ENCODE results near the gene TMEM59.

The TMEM59 gene

GRCh38 chr1:54014009-54014629 lies 38.9 kb downstream of the TMEM59 start:
- no peak for DNase-seq

DNA sequence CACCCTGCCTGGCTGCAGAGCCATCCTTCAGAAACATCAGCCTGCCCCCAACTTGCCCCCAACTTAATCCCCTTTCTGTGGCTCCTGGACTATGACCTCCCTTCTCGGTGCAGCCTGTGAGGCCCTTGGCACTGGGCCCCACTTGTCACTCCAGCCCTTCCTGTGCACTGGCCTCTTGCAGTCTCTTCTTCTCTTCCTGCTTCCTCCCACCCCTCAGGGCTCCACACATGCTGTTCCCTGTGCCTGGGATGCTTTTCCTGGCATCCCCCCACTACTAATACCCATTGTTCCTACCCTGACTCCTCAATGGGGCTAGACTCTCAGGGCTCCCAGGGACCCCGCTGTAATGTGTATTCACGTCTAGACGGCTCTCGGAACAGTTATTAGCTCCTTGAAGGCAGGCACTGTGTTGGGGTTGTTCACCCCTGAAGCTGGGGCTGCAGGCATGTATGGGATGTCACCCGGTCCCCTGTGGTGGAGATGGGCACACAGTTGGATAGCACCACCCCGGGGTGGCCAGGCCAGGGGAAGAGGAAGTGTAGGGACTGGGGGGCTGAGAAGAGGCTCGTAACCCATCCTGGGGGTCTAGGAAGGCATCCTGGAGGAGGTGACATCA lies 39.5 kb downstream of the TMEM59 start:
- Histone ChIP-seq H2BK5ac (ENCODE audit: low read length) (no peak overlapping the region), H4K5ac (ENCODE audit: low read length) (no peak overlapping the region), H3K4me1 (ENCODE audit: control insufficient read depth, low read depth, low read length) (peaks cover 2% of the 10 kb centered on the region), H3K23ac (ENCODE audit: low read length) (no peak overlapping the region), H3K18ac (ENCODE audit: low read length) (no peak overlapping the region), H3K79me2 (ENCODE audit: control insufficient read depth, insufficient read depth, low read length) (no peaks in the 10 kb centered on the region), H3K56ac (ENCODE audit: low read length) (no peak overlapping the region), H3K27ac (ENCODE audit: low read depth, low read length) (no peak overlapping the region), H3K4me3 (ENCODE audit: low read length) (no peak overlapping the region), H3K27me3 (ENCODE audit: insufficient read depth, low read length, poor library complexity) (no peaks in the 10 kb centered on the region), H3K79me1 (ENCODE audit: low read length) (no peaks in the 10 kb centered on the region), H2BK120ac (ENCODE audit: low read depth, low read length) (no peak overlapping the region), H3K4ac (ENCODE audit: low read depth, low read length) (no peak overlapping the region), H2AK5ac (ENCODE audit: low read length) (no peak overlapping the region), H2BK15ac (replicated peaks; ENCODE audit: low read depth) (no peak overlapping the region), H3K9ac (ENCODE audit: low read length) (no peak overlapping the region), H3K4me2 (ENCODE audit: low read length) (no peak overlapping the region), H3K36me3 (ENCODE audit: control insufficient read depth, insufficient read depth, low read length) (no peaks in the 10 kb centered on the region), H4K8ac (ENCODE audit: low read depth, low read length) (no peak overlapping the region)
- no peak for DNase-seq
- no CpG with 5 or more reads among the region's 8 CpGs for WGBS (ENCODE audit: extremely low coverage, insufficient coverage, low lambda C conversion rate)

More at GRCh38 chr1:54014009-54014629, 38.9 kb downstream of the TMEM59 start:
- no peak overlapping the region for H2BK120ac ChIP-seq (ENCODE audit: low read depth, low read length)
- H3K27me3 ChIP-seq (ENCODE audit: insufficient read depth, low read length, poor library complexity) = no peaks in the 10 kb centered on the region
- H3K4me1 ChIP-seq (ENCODE audit: control insufficient read depth, low read depth, low read length) = peaks cover 2% of the 10 kb centered on the region
- no peak overlapping the region for H2AK5ac ChIP-seq (ENCODE audit: low read length)
- no peak overlapping the region for H4K5ac ChIP-seq (ENCODE audit: low read length)
- WGBS (ENCODE audit: extremely low coverage, insufficient coverage, low lambda C conversion rate) = no CpG with 5 or more reads among the region's 17 CpGs
- H4K8ac ChIP-seq (ENCODE audit: low read depth, low read length) = no peak overlapping the region
- H3K79me1 ChIP-seq (ENCODE audit: low read length) = no peaks in the 10 kb centered on the region
- H3K9ac ChIP-seq (ENCODE audit: low read length) = no peak overlapping the region
- H3K18ac ChIP-seq (ENCODE audit: low read length) = no peak overlapping the region
- no peak overlapping the region for H3K4me3 ChIP-seq (ENCODE audit: low read length)
- H3K36me3 ChIP-seq (ENCODE audit: control insufficient read depth, insufficient read depth, low read length) = no peaks in the 10 kb centered on the region
- no peak overlapping the region for H3K23ac ChIP-seq (ENCODE audit: low read length)
- no peak overlapping the region for H2BK15ac ChIP-seq (replicated peaks; ENCODE audit: low read depth)
- no peak overlapping the region for H3K27ac ChIP-seq (ENCODE audit: low read depth, low read length)
- H3K56ac ChIP-seq (ENCODE audit: low read length) = no peak overlapping the region
- H3K4ac ChIP-seq (ENCODE audit: low read depth, low read length) = no peak overlapping the region
- no peak overlapping the region for H3K4me2 ChIP-seq (ENCODE audit: low read length)
- H2BK5ac ChIP-seq (ENCODE audit: low read length) = no peak overlapping the region
- no peaks in the 10 kb centered on the region for H3K79me2 ChIP-seq (ENCODE audit: control insufficient read depth, insufficient read depth, low read length)

GRCh38 chr1:54012863-54013262 lies 40.1 kb downstream of the TMEM59 start:
- Histone ChIP-seq H2BK5ac (ENCODE audit: low read length) (no peak overlapping the region), H2BK15ac (replicated peaks; ENCODE audit: low read depth) (no peak overlapping the region), H3K18ac (ENCODE audit: low read length) (no peak overlapping the region), H3K4ac (ENCODE audit: low read depth, low read length) (no peak overlapping the region), H3K79me1 (ENCODE audit: low read length) (no peaks in the 10 kb centered on the region), H2BK120ac (ENCODE audit: low read depth, low read length) (no peak overlapping the region), H4K5ac (ENCODE audit: low read length) (no peak overlapping the region), H3K4me3 (ENCODE audit: low read length) (no peak overlapping the region), H3K23ac (ENCODE audit: low read length) (no peak overlapping the region), H3K4me2 (ENCODE audit: low read length) (no peak overlapping the region), H3K36me3 (ENCODE audit: control insufficient read depth, insufficient read depth, low read length) (no peaks in the 10 kb centered on the region), H3K9ac (ENCODE audit: low read length) (no peak overlapping the region), H3K79me2 (ENCODE audit: control insufficient read depth, insufficient read depth, low read length) (no peaks in the 10 kb centered on the region), H3K4me1 (ENCODE audit: control insufficient read depth, low read depth, low read length) (peaks cover 2% of the 10 kb centered on the region), H4K8ac (ENCODE audit: low read depth, low read length) (no peak overlapping the region), H3K27ac (ENCODE audit: low read depth, low read length) (no peak overlapping the region), H3K27me3 (ENCODE audit: insufficient read depth, low read length, poor library complexity) (no peaks in the 10 kb centered on the region), H3K56ac (ENCODE audit: low read length) (no peak overlapping the region), H2AK5ac (ENCODE audit: low read length) (no peak overlapping the region)
- no peak for DNase-seq
- WGBS (ENCODE audit: extremely low coverage, insufficient coverage, low lambda C conversion rate) = no CpG with 5 or more reads among the region's 8 CpGs

DNA sequence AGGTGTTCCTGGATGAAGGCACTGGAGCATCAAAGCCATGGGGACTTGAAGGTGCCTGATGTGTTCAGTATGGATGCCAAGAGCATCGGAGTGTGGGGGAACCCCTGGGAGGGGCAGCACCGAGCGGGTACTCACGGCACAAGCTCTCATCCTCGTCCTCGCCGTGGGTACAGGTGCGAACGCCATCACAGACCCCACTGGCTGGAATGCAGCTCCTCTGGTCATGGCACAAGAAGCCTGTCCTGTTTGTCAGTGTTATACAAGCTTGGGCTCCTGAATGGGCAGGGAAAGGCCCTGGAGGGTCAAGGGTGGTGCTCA lies 41.0 kb downstream of the TMEM59 start:
- DNase-seq = no peak
- peaks cover 2% of the 10 kb centered on the region for H3K4me1 ChIP-seq (ENCODE audit: control insufficient read depth, low read depth, low read length)
- no peak overlapping the region for H3K4ac ChIP-seq (ENCODE audit: low read depth, low read length)
- no peak overlapping the region for H2BK5ac ChIP-seq (ENCODE audit: low read length)
- H3K79me1 ChIP-seq (ENCODE audit: low read length) = no peaks in the 10 kb centered on the region
- H3K4me2 ChIP-seq (ENCODE audit: low read length) = no peak overlapping the region
- no peak overlapping the region for H3K4me3 ChIP-seq (ENCODE audit: low read length)
- WGBS (ENCODE audit: extremely low coverage, insufficient coverage, low lambda C conversion rate) = no CpG with 5 or more reads among the region's 9 CpGs
- no peak overlapping the region for H3K23ac ChIP-seq (ENCODE audit: low read length)
- no peaks in the 10 kb centered on the region for H3K79me2 ChIP-seq (ENCODE audit: control insufficient read depth, insufficient read depth, low read length)
- no peaks in the 10 kb centered on the region for H3K27me3 ChIP-seq (ENCODE audit: insufficient read depth, low read length, poor library complexity)
- no peak overlapping the region for H3K9ac ChIP-seq (ENCODE audit: low read length)
- no peak overlapping the region for H4K8ac ChIP-seq (ENCODE audit: low read depth, low read length)
- H2BK120ac ChIP-seq (ENCODE audit: low read depth, low read length) = no peak overlapping the region
- no peak overlapping the region for H3K27ac ChIP-seq (ENCODE audit: low read depth, low read length)
- no peak overlapping the region for H3K18ac ChIP-seq (ENCODE audit: low read length)
- no peak overlapping the region for H3K56ac ChIP-seq (ENCODE audit: low read length)
- no peak overlapping the region for H2BK15ac ChIP-seq (replicated peaks; ENCODE audit: low read depth)
- no peak overlapping the region for H2AK5ac ChIP-seq (ENCODE audit: low read length)
- no peak overlapping the region for H4K5ac ChIP-seq (ENCODE audit: low read length)
- H3K36me3 ChIP-seq (ENCODE audit: control insufficient read depth, insufficient read depth, low read length) = no peaks in the 10 kb centered on the region

- Histone ChIP-seq H3K4me2 (ENCODE audit: low read length) (no peak overlapping the region), H2BK15ac (replicated peaks; ENCODE audit: low read depth) (no peak overlapping the region), H2AK5ac (ENCODE audit: low read length) (no peak overlapping the region), H3K9ac (ENCODE audit: low read length) (no peak overlapping the region), H3K27me3 (ENCODE audit: insufficient read depth, low read length, poor library complexity) (no peaks in the 10 kb centered on the region), H3K23ac (ENCODE audit: low read length) (no peak overlapping the region), H3K27ac (ENCODE audit: low read depth, low read length) (no peak overlapping the region), H3K79me1 (ENCODE audit: low read length) (no peaks in the 10 kb centered on the region), H2BK120ac (ENCODE audit: low read depth, low read length) (no peak overlapping the region), H4K5ac (ENCODE audit: low read length) (no peak overlapping the region), H3K36me3 (ENCODE audit: control insufficient read depth, insufficient read depth, low read length) (no peaks in the 10 kb centered on the region), H4K8ac (ENCODE audit: low read depth, low read length) (no peak overlapping the region), H2BK5ac (ENCODE audit: low read length) (no peak overlapping the region), H3K4me1 (ENCODE audit: control insufficient read depth, low read depth, low read length) (peaks cover 2% of the 10 kb centered on the region), H3K56ac (ENCODE audit: low read length) (no peak overlapping the region), H3K79me2 (ENCODE audit: control insufficient read depth, insufficient read depth, low read length) (no peaks in the 10 kb centered on the region), H3K4ac (ENCODE audit: low read depth, low read length) (no peak overlapping the region), H3K4me3 (ENCODE audit: low read length) (no peak overlapping the region), H3K18ac (ENCODE audit: low read length) (no peak overlapping the region)
- WGBS (ENCODE audit: extremely low coverage, insufficient coverage, low lambda C conversion rate) = no CpG with 5 or more reads among the region's 9 CpGs
- DNase-seq = no peak
These were observed 41.5 kb downstream of the TMEM59 start for GRCh38 chr1:54011316-54012007.

Measured in mesendoderm (in vitro differentiated cells).